H1 (cell line): ENCODE measurements around the gene CTNNBL1. TPM values are rescaled to one million over a fixed set of nuclear protein-coding genes. Genes with fewer than 3 reads are reported as not detected.

ENCODE experiments used
- CTCF ChIA-PET: fragments of 300-600 bp; sonication (Branson Sonifier 250); formaldehyde crosslinking; loops from one replicate; lab custom pipeline; 2021; ENCODE audit not compliant: partially characterized antibody; lab: Charles Lee
- POLR2A ChIA-PET: fragments of 300-600 bp; sonication (Branson Sonifier 250); formaldehyde crosslinking; loops from one replicate; lab custom pipeline; 2021; ENCODE audit warnings: inconsistent platforms; ENCODE audit not compliant: partially characterized antibody; lab: Charles Lee
- DNase-seq, 2 experiments: peaks; one replicate each; pipeline versions ENCODE4 v3.0.0 to v3.0.0-alpha.2; 2010 to 2022; ENCODE audit warnings: low spot score in 2 of 2, low read depth in 1 of 2, mixed read lengths in 1 of 2
- FAIRE-seq: peaks from 2 replicates; lab custom pipeline; 2011; peaks lifted over from hg19 to GRCh38; lab: Jason Lieb, UNC
- H2AFZ ChIP-seq: 2 replicates; pipeline ENCODE4 v1.8.1; 2012; ENCODE audit warnings: low read length, inconsistent platforms
- H2AK5ac ChIP-seq: 2 replicates; pipeline ENCODE4 v1.6.1; 2013; ENCODE audit warnings: low read depth, low read length
- H2BK120ac ChIP-seq: replicated peaks from 2 replicates; pipeline ENCODE3; 2013; ENCODE audit warnings: low read depth, low read length, inconsistent platforms
- H2BK12ac ChIP-seq: 2 replicates; pipeline ENCODE4 v1.6.1; 2013; ENCODE audit warnings: low read depth, low read length
- H2BK15ac ChIP-seq: 2 replicates; pipeline ENCODE4 v1.6.1; 2013; ENCODE audit warnings: low read length
- H2BK20ac ChIP-seq: 2 replicates; pipeline ENCODE4 v1.6.1; 2013; ENCODE audit warnings: low read length
- H2BK5ac ChIP-seq: 2 replicates; pipeline ENCODE4 v1.6.1; 2013; ENCODE audit warnings: low read depth, low read length
- H3K14ac ChIP-seq: 2 replicates; pipeline ENCODE4 v1.6.1; 2013; ENCODE audit warnings: inconsistent platforms; ENCODE audit not compliant: insufficient read length
- H3K18ac ChIP-seq: 2 replicates; pipeline ENCODE4 v1.6.1; 2013; ENCODE audit warnings: low read length; ENCODE audit errors: extremely low read depth
- H3K23ac ChIP-seq: 2 replicates; pipeline ENCODE4 v1.6.1; 2013; ENCODE audit warnings: inconsistent platforms; ENCODE audit not compliant: insufficient read length
- H3K23me2 ChIP-seq: 2 replicates; pipeline ENCODE4 v1.6.1; 2013; ENCODE audit warnings: low read depth, low read length
- H3K27ac ChIP-seq: 2 replicates; pipeline ENCODE4 v1.6.1; 2011; ENCODE audit warnings: low read depth, low read length, inconsistent platforms
- H3K27me3 ChIP-seq, 4 experiments: replicated peaks in 1 of 4; 1 replicate in 1 of 4; 2 replicates in 3 of 4; pipeline versions ENCODE4 v1.6.1 to v1.8.1; 2011 to 2013; ENCODE audit warnings: low read length in 3 of 4, mild to moderate bottlenecking in 3 of 4, inconsistent platforms in 2 of 4, mixed read lengths in 2 of 4, moderate library complexity in 1 of 4; ENCODE audit not compliant: control insufficient read depth in 3 of 4, insufficient read depth in 3 of 4; ENCODE audit errors: extremely low read depth in 1 of 4
- H3K36me3 ChIP-seq, 4 experiments: 2 replicates each; pipeline versions ENCODE4 v1.6.1 to v1.8.1; 2011 to 2013; ENCODE audit warnings: mild to moderate bottlenecking in 4 of 4, low read length in 3 of 4, moderate library complexity in 2 of 4, control low read depth in 1 of 4, inconsistent platforms in 1 of 4; ENCODE audit not compliant: insufficient read depth in 4 of 4, control insufficient read depth in 2 of 4
- H3K4ac ChIP-seq: replicated peaks from 2 replicates; pipeline ENCODE3; 2013; ENCODE audit warnings: low read length, low read depth, mixed read lengths, inconsistent platforms; ENCODE audit not compliant: insufficient read length
- H3K4me1 ChIP-seq, 4 experiments: replicated peaks in 1 of 4; 1 replicate in 1 of 4; 2 replicates in 3 of 4; pipeline versions ENCODE4 v1.6.1 to v1.8.1; 2011 to 2013; ENCODE audit warnings: low read length in 3 of 4, inconsistent platforms in 2 of 4, mixed read lengths in 1 of 4; ENCODE audit not compliant: insufficient read depth in 4 of 4, control insufficient read depth in 3 of 4
- H3K4me2 ChIP-seq, 2 experiments: 2 replicates each; pipeline versions ENCODE4 v1.6.1 to v1.8.1; 2011 to 2013; ENCODE audit warnings: low read depth in 2 of 2, low read length in 2 of 2, control low read depth in 1 of 2, inconsistent platforms in 1 of 2, mild to moderate bottlenecking in 1 of 2; ENCODE audit not compliant: insufficient read depth in 1 of 2
- H3K4me3 ChIP-seq, 4 experiments: fragments of 200-600, 300-600 bp in 1 of 4; sonication (generic), shearing (Covaris generic), sonication (Bioruptor Twin) in 1 of 4; 2 replicates each; pipeline versions ENCODE4 v1.5.1 to v1.8.1; 2011 to 2016; ENCODE audit warnings: low read length in 4 of 4, low read depth in 3 of 4, control low read depth in 2 of 4, inconsistent platforms in 2 of 4, mild to moderate bottlenecking in 2 of 4, mixed read lengths in 1 of 4, moderate library complexity in 1 of 4; ENCODE audit not compliant: insufficient read depth in 2 of 4; ENCODE audit errors: extremely low read depth in 1 of 4
- H3K56ac ChIP-seq: replicated peaks from 2 replicates; pipeline ENCODE3; 2013; ENCODE audit warnings: low read depth, mild to moderate bottlenecking, mixed read lengths, low read length, inconsistent platforms; ENCODE audit not compliant: insufficient read length
- H3K79me1 ChIP-seq: 2 replicates; pipeline ENCODE4 v1.6.1; 2013; ENCODE audit warnings: low read depth, low read length, control low read depth
- H3K79me2 ChIP-seq, 2 experiments: 2 replicates each; pipeline versions ENCODE4 v1.6.1 to v1.8.1; 2012 to 2013; ENCODE audit warnings: low read length in 2 of 2, mild to moderate bottlenecking in 2 of 2, inconsistent platforms in 1 of 2; ENCODE audit not compliant: insufficient read depth in 2 of 2, control insufficient read depth in 1 of 2
- H3K9ac ChIP-seq, 4 experiments: replicated peaks in 1 of 4; 1 replicate in 1 of 4; 2 replicates in 3 of 4; pipeline versions ENCODE4 v1.6.1 to v1.8.1; 2011 to 2013; ENCODE audit warnings: low read depth in 3 of 4, low read length in 3 of 4, control low read depth in 2 of 4, mild to moderate bottlenecking in 2 of 4, moderate library complexity in 2 of 4, inconsistent platforms in 1 of 4; ENCODE audit errors: extremely low read depth in 1 of 4
- H3K9me3 ChIP-seq, 2 experiments: 2 replicates each; pipeline versions ENCODE4 v1.6.1 to v1.8.1; 2012 to 2013; ENCODE audit warnings: mild to moderate bottlenecking in 2 of 2, moderate library complexity in 2 of 2, control low read depth in 1 of 2, inconsistent platforms in 1 of 2, low read depth in 1 of 2, low read length in 1 of 2, mixed read lengths in 1 of 2; ENCODE audit not compliant: insufficient read depth in 2 of 2
- H4K20me1 ChIP-seq, 2 experiments: replicated peaks in 1 of 2; 2 replicates each; pipeline versions ENCODE3 to v1.8.1; 2011 to 2013; ENCODE audit warnings: inconsistent platforms in 2 of 2, low read length in 2 of 2, mild to moderate bottlenecking in 1 of 2; ENCODE audit not compliant: insufficient read depth in 2 of 2, control insufficient read depth in 1 of 2
- H4K5ac ChIP-seq: 2 replicates; pipeline ENCODE4 v1.6.1; 2013; ENCODE audit warnings: low read length, low read depth, mixed read lengths, inconsistent platforms; ENCODE audit not compliant: insufficient read length
- H4K8ac ChIP-seq: 2 replicates; pipeline ENCODE4 v1.8.0; 2013; ENCODE audit warnings: mild to moderate bottlenecking, moderate library complexity, low read length, inconsistent platforms; ENCODE audit not compliant: insufficient read depth; ENCODE audit errors: extremely low read depth
- H4K91ac ChIP-seq: replicated peaks from 2 replicates; pipeline ENCODE3; 2013; ENCODE audit warnings: low read length, mixed read lengths, inconsistent platforms; ENCODE audit not compliant: insufficient read length
- BRCA1 ChIP-seq: IDR thresholded peaks from 2 replicates; pipeline ENCODE4 v1.6.1; 2012; ENCODE audit warnings: low read depth, low read length, improper control_type of control experiment
- CHD1 ChIP-seq: IDR thresholded peaks from 2 replicates; pipeline ENCODE4 v1.6.1; 2012; ENCODE audit warnings: low read depth, low read length, improper control_type of control experiment
- FOSL1 ChIP-seq: IDR thresholded peaks from 2 replicates; pipeline ENCODE4 v1.6.1; 2011; ENCODE audit warnings: mild to moderate bottlenecking, low read depth, low read length, moderate library complexity; ENCODE audit not compliant: insufficient read depth
- GABPA ChIP-seq: IDR thresholded peaks from 2 replicates; pipeline ENCODE4 v1.6.1; 2011; ENCODE audit warnings: mild to moderate bottlenecking, low read length, moderate library complexity, borderline replicate concordance; ENCODE audit not compliant: insufficient read depth
- JUN ChIP-seq: IDR thresholded peaks from 2 replicates; pipeline ENCODE4 v1.6.1; 2011; ENCODE audit warnings: low read depth, mild to moderate bottlenecking, improper control_type of control experiment, low read length
- KDM4A ChIP-seq: IDR thresholded peaks from one replicate; pipeline ENCODE4 v1.7.1; 2012; ENCODE audit warnings: low read depth, mild to moderate bottlenecking, moderate library complexity, low read length, inconsistent platforms; ENCODE audit not compliant: severe bottlenecking
- PHF8 ChIP-seq: fragments of 200-600 bp; sonication (generic); conservative IDR thresholded peaks from 2 replicates; pipeline ENCODE4 v1.7.1; 2012; ENCODE audit warnings: low read depth, mild to moderate bottlenecking, inconsistent platforms, low read length, moderate library complexity
- POU5F1 ChIP-seq: IDR thresholded peaks from 2 replicates; pipeline ENCODE4 v1.6.1; 2011; ENCODE audit warnings: low read depth, mild to moderate bottlenecking, low read length, moderate library complexity
- SIN3A ChIP-seq, 2 experiments: IDR thresholded peaks in 1 of 2; conservative IDR thresholded peaks in 1 of 2; 2 replicates each; pipeline ENCODE4 v1.6.1; 2011 to 2012; ENCODE audit warnings: low read length in 2 of 2, improper control_type of control experiment in 1 of 2, low read depth in 1 of 2, mild to moderate bottlenecking in 1 of 2
- WGBS, 2 experiments: shearing (Covaris generic) in 1 of 2; methylation state at CpG; one replicate each; pipeline versions ENCODE4 v1.1.6 to v1.1.7; 2013 to 2015; ENCODE audit warnings: low lambda C conversion rate in 2 of 2, mixed read lengths in 2 of 2, inconsistent platforms in 1 of 2, low coverage in 1 of 2, missing lambda C conversion rate in 1 of 2; ENCODE audit not compliant: insufficient replicate concordance in 2 of 2, insufficient coverage in 1 of 2, insufficient read length in 1 of 2; ENCODE audit errors: extremely low coverage in 1 of 2, missing lambda C conversion rate in 1 of 2; 5-methylcytosine and 5-hydroxymethylcytosine counted together
- polyA plus RNA-seq, 7 experiments: library from polyadenylated mRNA; depleted of rRNA in 3 of 7; stranded (reverse) in 5 of 7; unstranded in 2 of 7; fragments of >200 nt in 5 of 7; fragments of 200-250 nt in 2 of 7; gene quantifications; 1 replicate in 5 of 7; 2 replicates in 1 of 7; 4 replicates in 1 of 7; pipeline versions ENCODE4 v1.2.1 to v1.2.3, GENCODE V29; 2011 to 2013; ENCODE audit warnings: missing spikeins in 2 of 7, mixed read lengths in 2 of 7
- total RNA-seq: library from RNA; stranded (reverse); fragmentation: NEBNext Ultra II Directional; extraction: Animal tissue kit (Norgen Biotek cat#: 25700); gene quantifications from 2 replicates; pipeline ENCODE4 v1.2.1, GENCODE V29; 2021

Gene CTNNBL1
- total and polyA plus RNA-seq, 2 of the 8 experiments (the other 6 are each of a cell fraction or from before 2014, with no cell fraction given): 19.6 to 81.6 TPM

DNA sequence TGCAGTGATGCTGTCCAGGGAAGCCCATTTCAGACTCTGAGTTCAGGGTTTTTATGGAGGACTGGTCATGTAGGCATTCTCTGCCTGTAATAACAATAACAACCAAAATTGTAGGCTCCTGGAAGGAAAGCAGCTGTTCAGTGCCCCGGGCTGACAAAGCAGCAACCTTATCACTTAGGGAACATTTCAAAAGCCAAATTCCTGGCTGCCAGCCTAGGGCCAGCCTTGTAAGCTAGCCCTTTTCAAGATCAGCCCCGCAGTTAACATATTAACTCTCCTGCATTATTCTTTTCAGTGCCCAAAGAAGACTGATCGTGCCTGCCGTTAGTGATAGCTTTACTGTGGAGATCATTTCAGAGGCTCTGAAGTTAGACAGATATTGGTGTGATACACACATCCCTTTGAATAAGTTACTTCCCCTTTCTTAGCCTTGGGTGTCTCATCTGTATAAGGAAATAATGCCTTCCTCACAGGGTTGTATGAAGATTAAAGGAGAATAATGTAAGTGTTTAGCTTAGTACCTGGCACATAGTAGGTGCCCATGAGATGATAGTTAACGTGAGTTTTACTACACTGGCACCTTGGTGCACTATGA is 44.1 kb downstream of the CTNNBL1 start:
- Histone ChIP-seq H3K9me3 (no peaks in the 10 kb centered on the region), H3K36me3 (peaks cover 0 to 25% (median 11%) of the 10 kb centered on the region in 4 experiments; a peak in 6 of 8 replicates), H2BK15ac (no peak overlapping the region), H3K79me1 (no peaks in the 10 kb centered on the region), H4K20me1 (peaks cover 0 to 2% of the 10 kb centered on the region in 2 experiments), H4K91ac (no peak overlapping the region), H2BK20ac (no peak overlapping the region), H3K4me2 (no peak overlapping the region), H2BK5ac (no peak overlapping the region), H3K14ac (no peak overlapping the region), H2AK5ac (no peak overlapping the region), H3K27me3 (no peaks in the 10 kb centered on the region), H3K23me2 (no peaks in the 10 kb centered on the region), H4K5ac (no peak overlapping the region), H3K9ac (no peak overlapping the region), H2AFZ (no peak overlapping the region), H3K4me3 (no peak overlapping the region), H4K8ac (no peak overlapping the region), H3K27ac (no peak overlapping the region), H3K79me2 (no peaks in the 10 kb centered on the region; a peak in 1 of 4 replicates), H3K56ac (no peak overlapping the region), H3K23ac (no peak overlapping the region), H2BK12ac (no peak overlapping the region), H2BK120ac (no peak overlapping the region), H3K4me1 (peaks cover 0 to 1% (median 0%) of the 10 kb centered on the region in 4 experiments; a peak in 1 of 7 replicates), H3K18ac (no peak overlapping the region), H3K4ac (no peak overlapping the region)
- no peak for DNase-seq
- TF ChIP-seq POU5F1 (no peak), GABPA (no peak), SIN3A (conservative IDR thresholded peaks at IDR 0.05 in 1 of 2, IDR thresholded peaks at IDR 0.05 in 1 of 2; ENCODE audit: low read depth in 1 of 2, low read length in 2 of 2) (no peak), PHF8 (no peak), CHD1 (no peak), JUN (no peak), FOSL1 (no peak), BRCA1 (no peak), KDM4A (no peak)
- ChIA-PET CTCF (interaction anchor here (1.1 to 1.4 kb wide), 2 partner anchors 9 to 174 kb away, joined by 4 read pairs; no protein-coding TSS in a partner anchor), POLR2A (no interaction called here)
- no peak for FAIRE-seq
- WGBS, 2 experiments: 92% methylated on average over 5 of the region's 5 CpGs; no CpG with 5 or more reads in 1 of the 2 experiments
